GM12878 (cell line): ENCODE data around the gene RAD21L1. TPM values are rescaled to one million over a fixed set of nuclear protein-coding genes. Genes with fewer than 3 reads are reported as not detected.

Source experiments
- ATAC-seq: fragments of 200-7000 bp; cut with Tn5 transposase; 3 replicates; pipeline ENCODE4 v1.9.1; 2020; ENCODE audit warnings: mild to moderate bottlenecking, moderate library complexity
- BruUV-seq: library from RNA; stranded (reverse); fragments of 400-500 nt; replicated peaks from 2 replicates; lab custom pipeline; 2021; lab: Mats Ljungman, UMichigan
- CTCF ChIA-PET: fragments of 300-600 bp; sonication (Branson Sonifier 250); formaldehyde crosslinking; extraction: SDS; loops from one replicate; lab custom pipeline; 2021; ENCODE audit warnings: inconsistent platforms; lab: Yijun Ruan, JAX
- POLR2A ChIA-PET: fragments of 350-600 bp; formaldehyde crosslinking; extraction: SDS; loops from one replicate; lab custom pipeline; 2021; ENCODE audit warnings: inconsistent platforms; lab: Charles Lee
- RAD21 ChIA-PET: fragments of 300-600 bp; sonication (Branson Sonifier 250); formaldehyde crosslinking; loops from one replicate; lab custom pipeline; 2023; ENCODE audit warnings: antibody characterized with exemption; ENCODE audit not compliant: unreplicated experiment; lab: Charles Lee
- SMC1A ChIA-PET: fragments of 300-600 bp; sonication (Branson Sonifier 250); formaldehyde crosslinking; loops from one replicate; lab custom pipeline; 2023; ENCODE audit not compliant: unreplicated experiment, uncharacterized antibody; lab: Charles Lee
- DNase-seq: peaks from one replicate; pipeline ENCODE4 v3.0.0-alpha.2; 2011; ENCODE audit warnings: low read depth, low spot score
- FAIRE-seq: peaks from 3 replicates; lab custom pipeline; 2011; peaks lifted over from hg19 to GRCh38; lab: Jason Lieb, UNC
- H2AFZ ChIP-seq: 2 replicates; pipeline ENCODE4 v1.6.0; 2011; ENCODE audit warnings: low read depth, low read length, control low read depth; ENCODE audit not compliant: control insufficient read depth
- H3K27ac ChIP-seq: 2 replicates; pipeline ENCODE4 v1.5.1; 2011; ENCODE audit warnings: control low read depth; ENCODE audit not compliant: control insufficient read depth, insufficient read depth
- H3K27me3 ChIP-seq, 2 experiments: replicated peaks in 1 of 2; 2 replicates each; pipeline versions ENCODE4 v1.6.0 to v1.6.1; 2011; ENCODE audit warnings: low read length in 1 of 2; ENCODE audit not compliant: control insufficient read depth in 2 of 2, insufficient read depth in 2 of 2
- H3K36me3 ChIP-seq, 2 experiments: 2 replicates each; pipeline ENCODE4 v1.5.1; 2011; ENCODE audit warnings: low read length in 1 of 2; ENCODE audit not compliant: control insufficient read depth in 2 of 2, insufficient read depth in 2 of 2
- H3K4me1 ChIP-seq: 2 replicates; pipeline ENCODE4 v1.6.1; 2011; ENCODE audit warnings: mild to moderate bottlenecking, low read length, moderate library complexity, mixed read lengths; ENCODE audit not compliant: control insufficient read depth, insufficient read depth
- H3K4me2 ChIP-seq: 2 replicates; pipeline ENCODE4 v1.6.0; 2011; ENCODE audit warnings: control low read depth; ENCODE audit not compliant: control insufficient read depth, insufficient read depth
- H3K4me3 ChIP-seq: fragments of 200-600 bp; sonication (generic); 2 replicates; pipeline ENCODE4 v1.5.1; 2016
- H3K79me2 ChIP-seq: 2 replicates; pipeline ENCODE4 v1.6.0; 2011; ENCODE audit warnings: low read length; ENCODE audit not compliant: control insufficient read depth, insufficient read depth
- H3K9ac ChIP-seq: 2 replicates; pipeline ENCODE4 v1.8.0; 2011; ENCODE audit warnings: low read length, control low read depth, mixed read lengths; ENCODE audit not compliant: control insufficient read depth, insufficient read depth
- H3K9me3 ChIP-seq: replicated peaks from 3 replicates; pipeline ENCODE4 v1.5.1; 2011; ENCODE audit warnings: mild to moderate bottlenecking, low read length; ENCODE audit not compliant: control insufficient read depth, insufficient read depth
- H4K20me1 ChIP-seq: 2 replicates; pipeline ENCODE4 v1.6.0; 2011; ENCODE audit not compliant: control insufficient read depth, insufficient read depth
- ASH2L ChIP-seq: fragments of 300-600, 200-600 bp; sonication (generic); IDR thresholded peaks from 2 replicates; pipeline ENCODE4 v1.6.1; 2017; ENCODE audit warnings: low read depth, mild to moderate bottlenecking, borderline replicate concordance
- BHLHE40 ChIP-seq, 2 experiments: fragments of 450-650 bp in 1 of 2; IDR thresholded peaks; 2 replicates each; pipeline ENCODE4 v1.6.1; 2011 to 2017; ENCODE audit warnings: low read depth in 2 of 2, borderline replicate concordance in 1 of 2, improper control_type of control experiment in 1 of 2, low read length in 1 of 2, mild to moderate bottlenecking in 1 of 2
- BRCA1 ChIP-seq: IDR thresholded peaks from 2 replicates; pipeline ENCODE4 v1.6.1; 2011; ENCODE audit warnings: low read depth, low read length, improper control_type of control experiment
- CBX5 ChIP-seq: sonication (generic); IDR thresholded peaks from 2 replicates; pipeline ENCODE4 v1.6.1; 2016; ENCODE audit warnings: low read depth, moderate library complexity, mild to moderate bottlenecking, inconsistent platforms
- EP300 ChIP-seq, 2 experiments: fragments of 150-350 bp in 1 of 2; IDR thresholded peaks; 2 replicates each; pipeline ENCODE4 v1.6.1; 2011 to 2012; ENCODE audit warnings: low read depth in 2 of 2, low read length in 2 of 2, borderline replicate concordance in 1 of 2, improper control_type of control experiment in 1 of 2, inconsistent platforms in 1 of 2; ENCODE audit not compliant: control insufficient read depth in 1 of 2
- GATAD2B ChIP-seq: fragments of 450-650 bp; conservative IDR thresholded peaks from 2 replicates; pipeline ENCODE4 v1.6.1; 2017; ENCODE audit warnings: low read depth, mild to moderate bottlenecking, moderate library complexity
- HSF1 ChIP-seq: fragments of 150-350 bp; IDR thresholded peaks from 2 replicates; pipeline ENCODE4 v1.6.1; 2014; ENCODE audit warnings: mild to moderate bottlenecking, low read depth, low read length
- IRF4 ChIP-seq: IDR thresholded peaks from 2 replicates; pipeline ENCODE4 v1.6.1; 2011; ENCODE audit warnings: low read depth, low read length
- JUNB ChIP-seq: IDR thresholded peaks from 2 replicates; pipeline ENCODE4 v1.6.1; 2016; ENCODE audit warnings: antibody characterized with exemption, mild to moderate bottlenecking
- NR2C2 ChIP-seq: IDR thresholded peaks from 2 replicates; pipeline ENCODE4 v1.6.1; 2011; ENCODE audit warnings: borderline replicate concordance, low read depth; ENCODE audit not compliant: control insufficient read depth, insufficient read length
- SP1 ChIP-seq: IDR thresholded peaks from one replicate; pipeline ENCODE4 v1.6.1; 2011; ENCODE audit warnings: low read depth, low read length
- TBL1XR1 ChIP-seq: IDR thresholded peaks from 2 replicates; pipeline ENCODE4 v1.6.1; 2012; ENCODE audit warnings: low read depth, low read length, improper control_type of control experiment
- TCF3 ChIP-seq: IDR thresholded peaks from 2 replicates; pipeline ENCODE4 v1.6.1; 2012; ENCODE audit warnings: low read depth, mild to moderate bottlenecking, low read length, borderline replicate concordance; ENCODE audit not compliant: insufficient read depth
- WGBS: methylation state at CpG from one replicate; pipeline ENCODE4 v1.1.6; 2016; ENCODE audit warnings: low lambda C conversion rate; ENCODE audit not compliant: insufficient replicate concordance, insufficient coverage; ENCODE audit errors: missing lambda C conversion rate; 5-methylcytosine and 5-hydroxymethylcytosine counted together
- in situ Hi-C: fragments of 300-500 bp; cut with MboI; formaldehyde crosslinking; loops from 9 replicates; pipeline ENCODE4 v1.14.3; 2018; ENCODE audit warnings: mixed read lengths
- intact Hi-C: fragments of 100-400 bp; cut with micrococcal nuclease; formaldehyde crosslinking; loops from one replicate; pipeline ENCODE4 v1.14.2; 2022; ENCODE audit not compliant: unreplicated experiment
- polyA plus RNA-seq, 11 experiments: library from polyadenylated mRNA; depleted of rRNA in 4 of 11; unstranded in 6 of 11; stranded (reverse) in 5 of 11; fragments of >200 nt; fragmentation: Nextera tagmentation in 4 of 11; fragmentation: Illumina TruSeq in 1 of 11; extraction: Ambion mirVana in 4 of 11; extraction: Trizol in 1 of 11; gene quantifications; 1 replicate in 1 of 11; 2 replicates in 10 of 11; pipeline versions ENCODE4 v1.2.1 to v1.2.3, GENCODE V29; 2011 to 2016; ENCODE audit warnings: inconsistent platforms in 2 of 11, missing spikeins in 2 of 11, low read depth in 1 of 11
- total RNA-seq, 4 experiments: library from RNA; depleted of rRNA in 3 of 4; stranded (reverse); fragments of >200 nt in 3 of 4; fragmentation: Illumina TruSeq in 1 of 4; extraction: Trizol in 1 of 4; gene quantifications; 2 replicates each; pipeline versions ENCODE4 v1.2.1 to v1.2.3, GENCODE V29; 2013 to 2021
- TF ChIP-seq, protein P1 (sequence below): fragments of 450-650 bp; IDR thresholded peaks from 2 replicates; pipeline ENCODE4 v1.6.1; 2017; ENCODE audit warnings: mild to moderate bottlenecking, moderate library complexity

The RAD21L1 gene
- total and polyA plus RNA-seq, 10 of the 15 experiments (the other 5 are each of a cell fraction or from before 2014, with no cell fraction given) = not detected

- TF ChIP-seq, protein P1, sequence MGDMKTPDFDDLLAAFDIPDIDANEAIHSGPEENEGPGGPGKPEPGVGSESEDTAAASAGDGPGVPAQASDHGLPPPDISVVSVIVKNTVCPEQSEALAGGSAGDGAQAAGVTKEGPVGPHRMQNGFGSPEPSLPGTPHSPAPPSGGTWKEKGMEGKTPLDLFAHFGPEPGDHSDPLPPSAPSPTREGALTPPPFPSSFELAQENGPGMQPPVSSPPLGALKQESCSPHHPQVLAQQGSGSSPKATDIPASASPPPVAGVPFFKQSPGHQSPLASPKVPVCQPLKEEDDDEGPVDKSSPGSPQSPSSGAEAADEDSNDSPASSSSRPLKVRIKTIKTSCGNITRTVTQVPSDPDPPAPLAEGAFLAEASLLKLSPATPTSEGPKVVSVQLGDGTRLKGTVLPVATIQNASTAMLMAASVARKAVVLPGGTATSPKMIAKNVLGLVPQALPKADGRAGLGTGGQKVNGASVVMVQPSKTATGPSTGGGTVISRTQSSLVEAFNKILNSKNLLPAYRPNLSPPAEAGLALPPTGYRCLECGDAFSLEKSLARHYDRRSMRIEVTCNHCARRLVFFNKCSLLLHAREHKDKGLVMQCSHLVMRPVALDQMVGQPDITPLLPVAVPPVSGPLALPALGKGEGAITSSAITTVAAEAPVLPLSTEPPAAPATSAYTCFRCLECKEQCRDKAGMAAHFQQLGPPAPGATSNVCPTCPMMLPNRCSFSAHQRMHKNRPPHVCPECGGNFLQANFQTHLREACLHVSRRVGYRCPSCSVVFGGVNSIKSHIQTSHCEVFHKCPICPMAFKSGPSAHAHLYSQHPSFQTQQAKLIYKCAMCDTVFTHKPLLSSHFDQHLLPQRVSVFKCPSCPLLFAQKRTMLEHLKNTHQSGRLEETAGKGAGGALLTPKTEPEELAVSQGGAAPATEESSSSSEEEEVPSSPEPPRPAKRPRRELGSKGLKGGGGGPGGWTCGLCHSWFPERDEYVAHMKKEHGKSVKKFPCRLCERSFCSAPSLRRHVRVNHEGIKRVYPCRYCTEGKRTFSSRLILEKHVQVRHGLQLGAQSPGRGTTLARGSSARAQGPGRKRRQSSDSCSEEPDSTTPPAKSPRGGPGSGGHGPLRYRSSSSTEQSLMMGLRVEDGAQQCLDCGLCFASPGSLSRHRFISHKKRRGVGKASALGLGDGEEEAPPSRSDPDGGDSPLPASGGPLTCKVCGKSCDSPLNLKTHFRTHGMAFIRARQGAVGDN = no peak
- TF ChIP-seq HSF1 = no peak
- TF ChIP-seq BRCA1 = no peak
- no peak for TF ChIP-seq GATAD2B
Measured at GRCh38 chr20:1195226-1195625, 30.6 kb upstream of the RAD21L1 start (continued).

DNA sequence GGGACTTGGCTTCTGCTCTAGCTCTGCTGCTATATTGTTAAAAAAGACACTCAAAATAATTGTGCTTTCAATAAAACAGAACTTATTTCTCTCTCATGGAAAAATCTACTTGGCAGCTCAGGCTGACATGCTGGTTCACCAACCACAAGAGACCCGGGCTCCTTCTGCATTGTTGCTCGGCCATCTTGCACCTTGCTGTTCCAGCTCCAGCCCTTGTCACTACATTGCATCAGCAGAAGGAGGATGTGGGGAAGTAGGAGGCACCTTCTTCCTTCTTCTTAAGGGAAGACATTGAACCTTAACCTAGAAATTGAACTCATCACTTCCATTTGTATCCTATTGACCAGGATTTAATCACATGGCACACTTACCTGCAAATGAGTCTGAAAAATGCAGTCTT, 29.2 kb upstream of the RAD21L1 start:
- in situ Hi-C loops (no loop called here), intact Hi-C loops (no loop called here)
- no peak for DNase-seq
- ChIA-PET CTCF (no interaction called here), SMC1A (no interaction called here), POLR2A (no interaction called here)
- no peaks in the 10 kb centered on the region for H3K4me1 ChIP-seq
- H3K9me3 ChIP-seq = no peaks in the 10 kb centered on the region
- H3K27ac ChIP-seq = no peak overlapping the region
- no peaks in the 10 kb centered on the region for H3K36me3 ChIP-seq
- H3K79me2 ChIP-seq = no peaks in the 10 kb centered on the region
- ATAC-seq = no peak
- FAIRE-seq = no peak
- H3K4me2 ChIP-seq = no peak overlapping the region
- no peaks in the 10 kb centered on the region for H4K20me1 ChIP-seq
- no peak overlapping the region for H2AFZ ChIP-seq
- no peak overlapping the region for H3K4me3 ChIP-seq
- TF ChIP-seq SP1 (no peak), BHLHE40 (IDR thresholded peaks at IDR 0.05; ENCODE audit: borderline replicate concordance in 1 of 2, low read depth in 2 of 2, low read length in 1 of 2) (no peak), TBL1XR1 (no peak), EP300 (IDR thresholded peaks at IDR 0.05; ENCODE audit: borderline replicate concordance in 1 of 2, control insufficient read depth in 1 of 2, low read depth in 2 of 2, low read length in 2 of 2) (no peak), ASH2L (no peak), IRF4 (no peak), JUNB (no peak), NR2C2 (no peak), TCF3 (no peak), CBX5 (no peak)
- TF ChIP-seq, all 136 proteins: peak for 0
- Histone ChIP-seq H3K27me3 (no peaks in the 10 kb centered on the region; a peak in 2 of 4 replicates), H3K9ac (no peak overlapping the region)
- no TSS peak for BruUV-seq
- RAD21 ChIA-PET = no interaction called here
- WGBS = 19% methylated on average over 2 of the region's 2 CpGs
